ENCODE results near the gene ATP1B2.

ATP1B2 gene

GRCh38 chr17:7612294-7612640 lies 38.5 kb upstream of the ATP1B2 start:
- Histone ChIP-seq H3K27me3 (ENCODE audit: low read depth, low read length) (no peaks in the 10 kb centered on the region), H3K4me2 (ENCODE audit: low read length) (no peak overlapping the region), H3K4me3 (ENCODE audit: low read length) (no peak overlapping the region), H3K79me2 (ENCODE audit: low read length) (peaks cover 35% of the 10 kb centered on the region), H3K27ac (ENCODE audit: low read length) (no peak overlapping the region), H2AFZ (ENCODE audit: low read depth, low read length) (no peak overlapping the region), H3K4me1 (ENCODE audit: low read length) (peaks cover 11% of the 10 kb centered on the region), H3K9me3 (ENCODE audit: insufficient read depth, low read length) (no peaks in the 10 kb centered on the region), H3K36me3 (replicated peaks; ENCODE audit: low read depth, low read length) (no peaks in the 10 kb centered on the region), H4K20me1 (ENCODE audit: insufficient read depth, low read length) (peaks cover 6% of the 10 kb centered on the region; the same call in 1 of the 2 replicates), H3K9ac (ENCODE audit: low read length) (no peak overlapping the region)
- TF ChIP-seq CTCF (IDR thresholded peaks at IDR 0.05; ENCODE audit: low read depth, low read length), result no peak
- no peak for TF ChIP-seq EZH2phosphoT487 (IDR thresholded peaks at IDR 0.05; ENCODE audit: low read depth)

GRCh38 chr17:7613769-7614424 lies 36.8 kb upstream of the ATP1B2 start:
- H3K4me3 ChIP-seq (ENCODE audit: low read length), result peak overlapping the region; percentile 92
- no peaks in the 10 kb centered on the region for H3K27me3 ChIP-seq (ENCODE audit: low read depth, low read length)
- H3K79me2 ChIP-seq (ENCODE audit: low read length), result peaks cover 35% of the 10 kb centered on the region
- H3K4me2 ChIP-seq (ENCODE audit: low read length), result peak overlapping the region; percentile 97
- no peak overlapping the region for H2AFZ ChIP-seq (ENCODE audit: low read depth, low read length)
- H3K4me1 ChIP-seq (ENCODE audit: low read length), result peaks cover 11% of the 10 kb centered on the region
- TF ChIP-seq EZH2phosphoT487 (IDR thresholded peaks at IDR 0.05; ENCODE audit: low read depth) (no peak), CTCF (IDR thresholded peaks at IDR 0.05; ENCODE audit: low read depth, low read length) (no peak)
- H3K36me3 ChIP-seq (replicated peaks; ENCODE audit: low read depth, low read length), result no peaks in the 10 kb centered on the region
- H3K27ac ChIP-seq (ENCODE audit: low read length), result peak overlapping the region; percentile 42
- peak overlapping the region; percentile 80 for H3K9ac ChIP-seq (ENCODE audit: low read length)
- H3K9me3 ChIP-seq (ENCODE audit: insufficient read depth, low read length), result no peaks in the 10 kb centered on the region
- peaks cover 6% of the 10 kb centered on the region; the same call in 1 of the 2 replicates for H4K20me1 ChIP-seq (ENCODE audit: insufficient read depth, low read length)

GRCh38 chr17:7614425-7615264 lies 36.1 kb upstream of the ATP1B2 start, which contains the start of gene FXR2:
TSS of gene FXR2 (minus strand) at chr17:7614897. CDS start at chr17:7614532, 365 bp downstream.
- no peaks in the 10 kb centered on the region for H3K27me3 ChIP-seq (ENCODE audit: low read depth, low read length)
- H3K36me3 ChIP-seq (replicated peaks; ENCODE audit: low read depth, low read length), result no peaks in the 10 kb centered on the region

More at GRCh38 chr17:7614425-7615264, 36.1 kb upstream of the ATP1B2 start, which contains the start of gene FXR2:
- H3K9ac ChIP-seq (ENCODE audit: low read length), result peak within 1 kb of the TSS; percentile 80
- no peaks in the 10 kb centered on the region for H3K9me3 ChIP-seq (ENCODE audit: insufficient read depth, low read length)
- H3K4me1 ChIP-seq (ENCODE audit: low read length), result peaks cover 11% of the 10 kb centered on the region
- H2AFZ ChIP-seq (ENCODE audit: low read depth, low read length), result peak within 1 kb of the TSS; percentile 76; the same call in 1 of the 2 replicates
- H3K4me2 ChIP-seq (ENCODE audit: low read length), result peak within 1 kb of the TSS; percentile 97
- H4K20me1 ChIP-seq (ENCODE audit: insufficient read depth, low read length), result peaks cover 6% of the 10 kb centered on the region; the same call in 1 of the 2 replicates
- peak within 1 kb of the TSS; percentile 53 for H3K27ac ChIP-seq (ENCODE audit: low read length)
- peak; percentile 42 for TF ChIP-seq CTCF (IDR thresholded peaks at IDR 0.05; ENCODE audit: low read depth, low read length)
- no peak for TF ChIP-seq EZH2phosphoT487 (IDR thresholded peaks at IDR 0.05; ENCODE audit: low read depth)
- peak within 1 kb of the TSS; percentile 92 for H3K4me3 ChIP-seq (ENCODE audit: low read length)
- H3K79me2 ChIP-seq (ENCODE audit: low read length), result peaks cover 35% of the 10 kb centered on the region
